ENCODE data around the gene LPAR3.

LPAR3 gene, protein sequence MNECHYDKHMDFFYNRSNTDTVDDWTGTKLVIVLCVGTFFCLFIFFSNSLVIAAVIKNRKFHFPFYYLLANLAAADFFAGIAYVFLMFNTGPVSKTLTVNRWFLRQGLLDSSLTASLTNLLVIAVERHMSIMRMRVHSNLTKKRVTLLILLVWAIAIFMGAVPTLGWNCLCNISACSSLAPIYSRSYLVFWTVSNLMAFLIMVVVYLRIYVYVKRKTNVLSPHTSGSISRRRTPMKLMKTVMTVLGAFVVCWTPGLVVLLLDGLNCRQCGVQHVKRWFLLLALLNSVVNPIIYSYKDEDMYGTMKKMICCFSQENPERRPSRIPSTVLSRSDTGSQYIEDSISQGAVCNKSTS

DNA sequence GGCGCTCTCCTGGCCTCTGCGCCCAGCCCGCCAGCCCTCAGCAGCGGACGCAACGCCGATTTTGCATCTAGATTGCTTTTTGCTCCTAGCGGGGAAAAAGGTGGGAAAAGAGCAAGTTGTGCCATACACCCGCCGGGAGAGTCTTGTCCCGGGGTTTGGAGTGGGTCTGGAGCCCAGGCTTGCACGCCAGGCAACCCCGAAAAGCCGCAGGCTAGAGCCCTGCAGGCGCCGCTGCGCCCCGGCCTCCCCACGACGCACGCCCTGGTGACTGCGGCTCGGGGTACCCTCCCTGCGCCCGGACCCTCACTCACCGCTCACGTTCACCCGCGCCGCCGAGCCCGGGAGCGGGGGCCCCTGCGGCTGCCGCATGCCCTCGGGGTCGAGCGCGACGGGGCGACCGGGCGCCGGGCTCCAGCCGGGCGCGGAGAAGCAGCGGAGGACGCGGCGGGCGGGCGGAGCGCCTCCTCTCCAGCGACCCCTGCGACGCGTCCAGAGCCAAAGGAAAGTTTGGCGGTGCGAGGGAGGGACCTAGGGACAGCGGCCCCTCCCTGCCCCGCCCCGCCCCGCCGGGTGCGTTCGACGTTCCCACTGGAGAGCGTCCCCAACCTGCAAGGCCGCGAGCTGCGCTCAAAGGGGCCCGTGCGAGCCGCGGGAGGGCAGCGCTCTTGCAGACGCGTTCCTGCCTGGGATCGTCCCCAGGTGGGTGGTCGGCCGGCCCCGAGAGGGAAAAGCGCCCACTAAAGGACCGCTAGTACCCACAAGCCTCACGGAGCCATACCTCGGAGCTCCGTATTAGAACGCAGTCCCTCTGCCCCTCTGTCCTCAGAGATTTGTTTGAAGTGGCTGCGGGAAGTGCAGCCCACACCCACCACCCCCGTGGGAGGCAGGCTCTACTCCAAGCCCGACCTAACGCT lies at the start of gene LPAR3:
Gene LPAR3, minus strand, starts transcription at position 502 of the 914 bp plus-strand sequence. CDS start 27,086 bp downstream, outside the sequence.
- DNase-seq (ENCODE audit: low read depth, low spot score): no peak
- peak within 1 kb of the TSS; percentile 44 for H3K27ac ChIP-seq

DNA sequence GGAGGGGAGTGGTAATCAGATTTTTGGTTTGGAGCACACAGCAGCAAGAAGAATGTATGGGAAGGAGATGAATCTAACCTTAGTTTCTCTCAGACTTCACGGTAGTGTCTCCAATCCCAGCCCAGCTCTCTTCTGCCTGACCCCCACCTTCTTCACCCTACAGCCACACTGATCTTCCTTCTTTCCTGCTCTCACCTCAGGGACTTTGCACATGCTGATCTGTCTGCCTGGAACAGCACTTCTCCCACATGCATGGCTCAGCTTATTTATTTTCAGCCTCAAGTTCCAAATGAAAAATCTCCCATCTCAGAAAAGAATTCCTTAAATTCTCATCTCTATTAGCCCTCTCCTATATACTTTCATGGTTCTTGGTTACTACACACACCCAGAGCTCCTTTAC lies 48.8 kb upstream of the LPAR3 start:
- no peak for DNase-seq (ENCODE audit: low read depth, low spot score)
- no peak overlapping the region for H3K27ac ChIP-seq

DNA sequence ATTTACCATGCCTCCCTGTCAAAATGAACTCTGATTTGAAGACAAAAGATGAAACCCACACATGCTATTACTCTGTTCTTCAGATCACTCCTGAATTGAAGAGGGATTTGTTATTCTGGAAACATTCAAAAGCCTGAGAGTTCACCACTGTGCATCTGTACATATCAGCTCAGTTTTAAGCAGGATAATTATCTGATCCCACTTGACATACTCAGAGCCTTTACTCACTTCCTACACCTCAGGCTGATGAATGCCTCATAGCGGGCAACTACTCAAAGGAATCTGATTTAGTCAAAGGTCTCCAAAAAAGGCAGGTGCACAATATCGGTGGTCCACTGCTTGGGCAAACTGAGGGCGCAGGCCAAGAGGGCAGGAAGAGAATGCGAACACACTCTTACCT lies 47.5 kb upstream of the LPAR3 start:
- H3K27ac ChIP-seq: peak overlapping the region; percentile 3
- no peak for DNase-seq (ENCODE audit: low read depth, low spot score)

DNA sequence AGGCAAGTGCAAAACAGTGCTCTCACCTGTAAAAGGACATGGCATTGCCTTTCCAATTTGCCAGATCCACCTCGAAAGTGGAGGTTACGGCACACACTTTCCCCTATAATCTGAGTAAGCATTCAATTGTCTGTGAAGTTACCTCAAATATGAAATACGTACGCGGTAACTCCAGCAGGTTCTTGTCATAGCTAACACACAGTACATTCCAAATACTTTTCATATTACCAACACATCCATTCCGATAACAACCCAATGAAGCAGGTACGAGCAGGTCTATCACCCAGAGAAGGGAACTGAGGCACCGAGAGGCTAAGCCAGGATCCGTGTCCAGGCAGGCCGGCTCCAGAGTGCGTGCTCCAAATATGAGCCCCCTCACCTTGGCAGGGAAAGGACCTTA lies 46.8 kb upstream of the LPAR3 start:
- DNase-seq (ENCODE audit: low read depth, low spot score): no peak
- no peak overlapping the region for H3K27ac ChIP-seq

DNA sequence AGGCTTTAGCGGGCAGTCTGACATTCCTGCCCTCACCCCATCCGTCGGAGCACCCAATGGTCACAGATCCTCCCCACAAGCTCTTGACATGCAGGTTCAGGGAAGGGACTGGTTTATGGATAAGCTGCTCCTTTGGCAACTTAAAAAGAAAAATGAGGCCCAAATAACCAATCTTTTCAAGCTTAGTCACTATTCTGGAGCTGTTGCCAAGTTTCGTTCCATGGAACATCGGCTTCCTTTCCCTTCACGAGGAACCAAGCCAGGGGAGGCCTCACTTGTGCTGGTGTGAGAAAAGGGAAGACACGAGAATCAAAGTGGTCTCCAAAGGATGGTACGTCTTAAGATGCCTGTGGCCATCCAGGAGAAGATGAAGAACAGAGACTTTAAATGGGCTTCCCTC lies 46.1 kb upstream of the LPAR3 start:
- no peak for DNase-seq (ENCODE audit: low read depth, low spot score)
- H3K27ac ChIP-seq: no peak overlapping the region

DNA sequence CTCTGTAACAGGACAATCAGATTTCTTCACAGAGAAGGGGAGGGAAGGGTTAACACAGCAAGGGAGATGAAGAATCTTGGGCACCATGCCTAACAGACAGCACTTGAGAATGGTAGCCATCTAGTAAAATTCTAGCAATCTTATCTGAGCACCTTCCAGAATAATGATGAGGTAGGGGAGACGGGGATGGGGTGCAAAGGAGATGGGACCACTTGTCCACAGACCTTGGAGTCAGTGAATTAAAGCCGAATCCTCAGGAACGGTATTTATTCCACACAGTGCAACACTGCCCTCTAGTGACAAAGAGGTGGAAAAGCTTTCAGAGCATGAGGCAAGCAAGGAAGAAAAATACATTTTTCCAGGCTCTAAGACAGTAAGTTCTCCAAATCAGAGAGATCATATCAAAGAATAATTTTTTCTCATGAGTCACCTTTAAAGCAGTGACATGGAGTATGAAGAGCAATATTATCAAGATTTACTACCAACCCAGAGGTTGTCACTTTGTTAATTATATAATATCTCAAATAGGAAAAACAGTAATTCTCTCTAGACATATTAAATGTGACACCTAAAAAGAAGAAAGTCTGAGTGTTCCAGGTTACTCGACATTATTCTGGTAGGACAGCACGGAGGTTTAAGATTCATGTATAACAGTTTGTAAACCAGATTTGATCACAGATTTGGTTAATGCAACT lies 43.3 kb upstream of the LPAR3 start:
- DNase-seq (ENCODE audit: low read depth, low spot score): no peak
- H3K27ac ChIP-seq: no peak overlapping the region

DNA sequence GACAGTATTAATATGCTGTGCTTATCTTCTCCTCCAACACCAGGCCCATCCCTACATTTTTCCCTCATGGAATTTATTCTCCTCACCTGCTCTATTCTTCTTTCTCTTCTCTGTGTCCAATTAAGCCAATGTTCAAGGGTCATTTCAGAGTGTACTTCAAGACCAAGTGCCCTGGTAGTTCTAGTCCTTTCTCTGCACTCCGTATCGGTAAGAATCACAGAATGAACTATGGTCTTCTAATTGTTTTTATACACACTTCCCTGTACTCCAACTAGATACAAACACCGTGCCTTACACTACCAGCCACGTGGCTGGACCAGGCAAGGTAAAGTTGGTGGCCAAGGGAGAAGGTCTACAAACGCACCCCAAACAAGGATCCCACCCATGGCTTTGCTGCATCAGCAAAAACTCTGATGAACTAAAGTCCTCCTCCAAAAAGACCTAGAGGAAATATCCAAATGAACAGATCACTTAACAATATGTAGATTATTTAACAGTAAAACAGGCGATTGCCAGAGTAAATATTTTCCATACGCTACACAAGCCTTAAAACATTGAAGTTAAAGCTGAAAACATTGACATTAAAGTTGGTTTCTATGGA lies 40.1 kb upstream of the LPAR3 start:
- DNase-seq (ENCODE audit: low read depth, low spot score): no peak
- H3K27ac ChIP-seq: no peak overlapping the region

DNA sequence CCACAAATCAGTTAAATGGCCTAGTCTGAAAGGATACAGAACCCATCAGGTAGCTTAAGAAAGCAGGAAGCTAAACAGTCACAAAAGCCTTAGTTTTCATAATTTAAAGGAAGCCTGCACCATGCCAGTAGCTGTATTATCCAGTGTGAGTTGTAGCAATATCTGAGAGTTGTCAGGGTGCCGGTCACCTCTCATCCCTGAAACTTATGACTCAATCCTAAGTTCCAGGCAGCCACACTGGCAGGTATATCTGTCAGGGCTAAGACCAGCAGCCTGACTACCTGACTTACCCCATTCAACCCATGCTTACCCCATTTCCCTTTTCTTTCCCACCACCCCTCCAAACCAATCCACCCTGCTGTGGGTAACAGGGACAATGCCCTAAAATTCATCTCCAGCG lies 37.8 kb upstream of the LPAR3 start:
- no peak for DNase-seq (ENCODE audit: low read depth, low spot score)
- H3K27ac ChIP-seq: no peak overlapping the region

DNA sequence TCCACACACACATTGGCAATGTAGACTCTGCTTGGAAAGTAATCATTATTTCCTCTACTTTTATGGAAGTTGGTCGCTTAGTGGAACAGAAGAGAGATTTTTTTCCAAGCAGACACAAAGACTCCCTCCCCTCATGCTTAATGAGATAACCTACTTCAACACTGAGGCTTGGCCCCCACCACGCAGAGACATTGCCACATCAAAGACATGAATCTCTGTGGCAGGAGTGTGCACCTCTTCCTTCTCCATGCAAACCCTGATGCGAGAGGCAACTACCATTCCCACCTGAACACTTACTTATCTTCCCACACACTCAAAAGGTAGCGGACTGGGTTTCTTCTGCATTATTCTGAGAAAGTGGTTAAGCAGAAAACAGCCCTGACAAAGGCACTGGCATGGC lies 37.3 kb upstream of the LPAR3 start:
- DNase-seq (ENCODE audit: low read depth, low spot score): no peak
- no peak overlapping the region for H3K27ac ChIP-seq

DNA sequence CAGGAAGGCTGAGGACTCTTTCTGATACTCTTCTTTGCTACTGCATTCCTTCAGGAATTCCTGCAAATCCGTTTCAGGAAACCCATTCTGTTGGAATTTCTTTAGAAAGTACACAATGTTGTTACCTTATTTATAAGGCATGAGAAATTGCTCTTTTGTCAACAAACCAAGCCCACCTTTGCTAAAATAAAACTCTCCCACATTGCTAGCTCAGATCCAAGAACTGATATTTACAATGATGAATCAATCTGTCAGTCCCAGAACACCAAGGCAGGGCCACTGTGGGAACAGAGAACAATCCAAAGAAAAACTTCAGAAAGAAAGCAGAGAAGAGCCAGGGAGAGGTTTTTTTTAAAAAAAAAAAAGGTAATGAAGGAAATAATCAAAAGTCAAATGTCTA lies 36.6 kb upstream of the LPAR3 start:
- no peak for DNase-seq (ENCODE audit: low read depth, low spot score)

DNA sequence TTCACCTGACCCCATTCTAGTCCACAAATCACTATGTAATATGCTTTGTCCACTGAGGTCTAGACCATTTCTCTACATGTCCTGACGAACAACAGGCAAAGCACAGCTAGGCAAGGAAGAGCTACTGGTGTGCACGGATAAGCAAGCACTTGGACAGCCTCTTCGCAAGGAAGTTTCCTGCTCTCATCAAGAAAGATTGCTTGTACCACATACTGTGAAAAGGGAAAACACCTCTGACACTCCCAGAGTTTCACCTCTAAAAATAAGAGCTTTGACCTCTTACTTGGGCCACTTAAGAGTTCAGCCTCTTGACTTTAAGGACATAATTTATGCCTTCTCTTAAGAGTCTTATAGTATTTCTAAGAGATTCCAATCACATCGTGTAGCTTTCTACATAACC lies 36.0 kb upstream of the LPAR3 start:
- no peak for DNase-seq (ENCODE audit: low read depth, low spot score)
- no peak overlapping the region for H3K27ac ChIP-seq

More for the DNA sequence above, 36.6 kb upstream of the LPAR3 start:
- H3K27ac ChIP-seq: no peak overlapping the region

DNA sequence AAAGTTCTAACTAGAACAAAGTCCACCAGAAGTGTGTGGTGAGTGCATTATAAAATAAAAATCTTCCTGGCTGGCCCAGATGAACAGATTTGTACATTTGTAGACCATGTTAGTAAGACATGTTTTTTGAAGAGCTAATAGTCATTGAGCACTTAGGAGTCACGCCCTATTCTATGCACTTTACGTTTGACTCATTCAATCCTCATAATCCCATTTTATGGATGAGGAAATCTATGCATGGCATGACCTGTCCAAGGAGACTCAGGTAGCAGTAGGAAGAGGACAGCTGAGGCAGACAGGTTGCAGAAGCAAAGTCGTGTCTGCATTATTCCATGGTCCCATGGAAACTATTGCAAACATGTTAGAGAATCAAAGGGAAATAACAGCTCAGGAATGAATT lies 30.3 kb upstream of the LPAR3 start:
- no peak overlapping the region for H3K27ac ChIP-seq
- no peak for DNase-seq (ENCODE audit: low read depth, low spot score)

DNA sequence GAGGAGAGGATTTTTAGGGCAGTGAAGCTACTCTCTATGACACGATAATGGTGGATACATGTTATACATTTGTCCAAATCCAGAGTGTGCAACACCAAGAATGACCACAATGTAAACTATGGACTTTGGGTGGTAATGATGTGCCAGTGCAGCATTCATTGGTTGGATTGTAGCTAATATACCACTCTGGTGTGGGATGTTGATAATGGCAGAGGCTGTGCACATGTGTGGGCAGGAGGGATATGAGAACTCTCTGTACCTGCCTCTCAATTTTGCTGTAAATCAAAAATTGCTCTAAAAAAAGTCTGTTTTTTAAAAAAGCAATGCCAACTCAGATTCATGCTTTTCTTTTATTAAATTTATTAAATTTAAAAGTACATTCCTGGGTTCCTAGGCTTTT lies 27.2 kb upstream of the LPAR3 start:
- no peak for DNase-seq (ENCODE audit: low read depth, low spot score)
- H3K27ac ChIP-seq: no peak overlapping the region

DNA sequence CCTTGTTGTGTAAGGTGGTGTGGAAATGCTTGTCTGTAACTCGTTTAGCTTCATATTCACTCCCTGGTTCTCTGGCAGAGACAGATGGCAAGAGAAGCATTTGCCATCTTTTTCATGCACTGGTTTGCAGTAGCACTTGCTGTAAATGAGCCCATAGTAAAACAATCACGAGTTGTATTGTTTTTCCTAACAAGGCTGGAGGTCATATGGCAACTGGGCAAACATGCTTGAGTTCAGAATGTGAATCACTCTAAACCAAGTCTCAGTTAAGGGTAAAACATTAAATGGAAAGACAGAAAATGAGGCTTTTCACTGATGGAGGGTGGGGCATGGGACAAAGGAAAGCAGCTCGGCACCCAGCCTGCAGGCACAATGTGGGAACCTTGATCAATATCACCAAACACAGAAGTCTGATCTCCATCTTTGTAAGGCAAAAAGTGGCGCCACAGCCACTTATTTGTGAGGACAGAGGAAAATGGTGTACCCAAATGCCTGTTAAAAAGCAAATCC lies 26.5 kb upstream of the LPAR3 start:
- H3K27ac ChIP-seq: no peak overlapping the region
- DNase-seq (ENCODE audit: low read depth, low spot score): no peak

DNA sequence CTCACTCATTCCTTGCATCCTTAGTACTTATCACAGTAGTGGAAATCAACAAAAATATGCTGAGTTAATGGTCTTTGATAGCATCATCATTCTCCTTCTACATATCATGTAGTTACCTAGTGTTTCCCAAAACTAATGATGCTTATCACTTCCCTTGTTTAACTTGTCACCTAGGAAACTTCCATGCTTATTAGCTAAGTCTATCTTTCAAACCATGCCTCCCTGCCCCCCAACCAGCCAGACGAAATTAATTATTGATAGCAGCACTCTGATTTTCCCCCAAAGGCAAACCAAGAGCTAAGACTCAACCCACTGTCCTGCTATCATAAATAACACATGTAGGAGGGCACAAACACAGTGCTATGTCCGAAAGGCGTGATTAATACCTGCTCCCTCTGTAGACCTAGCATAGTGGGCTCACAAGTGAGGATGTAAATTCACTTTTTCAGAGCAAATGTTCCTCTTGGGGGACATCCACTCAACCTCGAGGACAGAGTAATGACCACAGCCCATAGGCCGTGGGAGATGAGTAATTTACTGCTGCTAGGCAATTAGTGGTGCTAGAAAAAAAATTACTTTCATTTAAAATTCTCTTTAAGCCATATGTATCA lies 25.8 kb upstream of the LPAR3 start:
- no peak overlapping the region for H3K27ac ChIP-seq
- DNase-seq (ENCODE audit: low read depth, low spot score): no peak

DNA sequence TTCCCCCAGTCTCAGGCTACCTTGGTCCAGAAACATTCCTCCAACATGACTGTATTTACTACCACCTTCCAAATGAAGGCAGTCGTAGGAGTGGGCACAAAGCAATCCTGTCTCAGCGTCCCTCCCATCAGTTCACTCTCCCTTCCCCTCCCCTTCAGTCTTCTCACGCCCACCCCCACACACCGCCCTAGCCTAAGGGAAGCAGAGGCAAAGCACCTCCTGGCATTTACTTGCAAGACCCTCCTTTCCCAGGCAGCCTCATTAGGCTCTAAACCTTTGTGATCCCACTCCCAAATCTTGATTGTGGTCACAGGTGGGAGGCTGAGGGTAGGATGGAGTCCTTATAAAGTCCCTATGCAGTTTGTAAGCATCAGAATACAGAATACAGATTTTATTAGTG lies 23.9 kb upstream of the LPAR3 start:
- H3K27ac ChIP-seq: no peak overlapping the region
- no peak for DNase-seq (ENCODE audit: low read depth, low spot score)

DNA sequence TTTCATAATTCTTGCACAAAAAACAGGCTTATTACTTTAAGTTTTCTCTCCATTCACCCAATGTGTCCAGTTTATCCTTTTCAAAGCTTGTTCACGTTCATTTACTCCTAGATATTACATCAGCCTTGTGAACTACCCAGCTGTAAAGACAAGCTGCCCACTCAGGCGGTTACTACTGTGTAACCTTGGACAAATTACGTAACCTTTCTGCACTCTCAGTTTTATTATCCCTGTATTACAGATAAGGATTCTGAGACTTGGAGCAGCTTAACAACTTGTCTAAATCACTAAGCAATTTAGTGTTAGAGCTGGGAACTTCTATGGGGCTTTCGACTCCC lies 20.5 kb upstream of the LPAR3 start:
- DNase-seq (ENCODE audit: low read depth, low spot score): no peak
- no peak overlapping the region for H3K27ac ChIP-seq

DNA sequence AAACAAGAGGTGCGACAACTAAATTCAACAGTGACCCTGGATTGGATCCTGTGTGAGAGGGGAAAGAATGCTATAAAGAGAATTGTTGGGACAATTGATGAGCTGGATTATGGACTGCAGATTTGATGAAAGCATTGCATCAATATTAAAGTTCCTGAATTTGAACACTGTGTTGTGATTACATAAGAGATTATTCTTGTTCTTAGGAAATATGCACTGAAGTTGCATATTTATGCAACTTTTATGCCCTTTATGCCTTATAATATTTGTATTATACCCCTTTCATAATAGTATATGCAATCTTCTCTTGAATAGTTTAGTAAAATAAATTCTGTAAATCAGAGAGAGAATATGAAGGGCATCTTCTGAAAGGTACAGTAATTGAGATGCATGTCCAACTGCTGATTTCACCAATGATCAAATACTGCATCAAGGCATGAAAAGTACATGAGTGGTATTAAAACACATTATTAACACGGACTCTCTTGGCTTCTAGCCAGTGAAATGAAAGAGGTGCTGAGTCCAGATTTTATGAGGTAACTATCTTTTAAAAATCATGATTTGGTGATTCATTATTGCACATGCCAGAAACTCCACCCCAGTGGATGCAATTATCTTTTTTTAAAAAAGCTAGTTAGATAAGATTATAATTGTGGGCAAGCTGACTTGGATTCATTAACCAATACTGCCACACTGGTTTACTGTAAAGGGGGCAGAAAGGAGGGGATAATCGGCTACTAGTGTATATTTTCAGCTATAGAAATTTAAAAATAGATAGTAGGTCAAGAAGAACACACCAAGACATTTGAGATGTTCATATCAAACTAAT lies 19.9 kb upstream of the LPAR3 start:
- H3K27ac ChIP-seq: no peak overlapping the region
- DNase-seq (ENCODE audit: low read depth, low spot score): no peak
